NCI-H526 treated with DMSO at 0.1 percent for 48 hours (cell line): ENCODE data around the gene RARRES2.

Experiments
- DNase-seq: peaks from one replicate; lab custom pipeline; 2025; lab: John Stamatoyannopoulos, UW

The RARRES2 gene

GRCh38 chr7:150337659-150338081 is 3.8 kb downstream of the RARRES2 start:
- no peak for DNase-seq

- no peak for DNase-seq
These were observed 4.2 kb downstream of the RARRES2 start for GRCh38 chr7:150337179-150337578.

GRCh38 chr7:150336746-150337145 is 4.7 kb downstream of the RARRES2 start:
- no peak for DNase-seq

- DNase-seq, result no peak
These were observed 5.7 kb downstream of the RARRES2 start for GRCh38 chr7:150335774-150336112.

- no peak for DNase-seq
These were observed 6.2 kb downstream of the RARRES2 start for GRCh38 chr7:150335108-150335773.

- no peak for DNase-seq
These were observed 7.3 kb downstream of the RARRES2 start for GRCh38 chr7:150334108-150334507.

GRCh38 chr7:150333659-150334058 is 7.8 kb downstream of the RARRES2 start:
- no peak for DNase-seq

- no peak for DNase-seq
These were observed 8.4 kb downstream of the RARRES2 start for GRCh38 chr7:150332852-150333635.

- no peak for DNase-seq
These were observed 11.1 kb downstream of the RARRES2 start for GRCh38 chr7:150330211-150330885.

- DNase-seq, result no peak
These were observed 11.9 kb downstream of the RARRES2 start for GRCh38 chr7:150329331-150330120.

GRCh38 chr7:150327308-150327707 is 14.1 kb downstream of the RARRES2 start:
- DNase-seq, result no peak

- DNase-seq, result no peak
These were observed 14.7 kb downstream of the RARRES2 start for GRCh38 chr7:150326657-150327268.

GRCh38 chr7:150325901-150326300 is 15.5 kb downstream of the RARRES2 start:
- no peak for DNase-seq

- DNase-seq, result no peak
These were observed 16.3 kb downstream of the RARRES2 start for GRCh38 chr7:150325110-150325611.

- DNase-seq, result no peak
These were observed 17.0 kb downstream of the RARRES2 start for GRCh38 chr7:150324373-150324961.

- DNase-seq, result peak; percentile 62
These were observed 17.6 kb downstream of the RARRES2 start for GRCh38 chr7:150323682-150324372.

GRCh38 chr7:150322833-150323681 is 18.4 kb downstream of the RARRES2 start, which contains the start of the genes ACTR3C and LRRC61:
TSS of gene ACTR3C (minus strand) at chr7:150323545. CDS start at chr7:150295296, 28,249 bp downstream.
TSS of gene LRRC61 (plus strand) at chr7:150323355. CDS start at chr7:150336862, 13,507 bp downstream.
- peak; percentile 71 for DNase-seq

- DNase-seq, result no peak
These were observed 19.2 kb downstream of the RARRES2 start for GRCh38 chr7:150322114-150322832.

- DNase-seq, result no peak
These were observed 19.7 kb downstream of the RARRES2 start for GRCh38 chr7:150321788-150322113.
